ENCODE measurements around the gene USP9X. TPM values are rescaled to one million over a fixed set of nuclear protein-coding genes. Genes with fewer than 3 reads are reported as not detected.

Gene USP9X
- total and polyA plus RNA-seq, 2 experiments from 2014 or later = 23.8 to 114 TPM

DNA sequence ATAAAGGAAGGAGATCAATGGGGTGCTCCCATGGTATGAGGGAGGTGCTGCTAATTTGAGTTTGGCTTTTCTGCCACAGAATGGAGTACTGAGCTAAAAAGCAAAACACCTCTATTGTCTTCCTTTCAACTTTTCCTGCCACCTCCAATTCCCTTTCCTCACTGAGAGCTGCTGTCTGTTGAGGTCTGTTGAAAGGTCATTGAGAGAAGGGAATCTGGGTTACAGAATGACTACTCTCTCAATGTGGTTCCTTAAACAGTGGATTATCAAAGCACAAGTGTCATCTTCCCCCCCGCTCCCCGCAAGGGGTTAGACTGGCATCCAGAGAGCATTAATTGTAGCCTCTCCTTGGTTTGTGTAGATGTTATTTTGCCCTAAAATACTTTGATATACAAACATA, 10.7 kb downstream of the USP9X start:
- Histone ChIP-seq H4K20me1 (ENCODE audit: insufficient read depth, poor library complexity, severe bottlenecking) (peaks cover 99% of the 10 kb centered on the region), H3K4me1 (ENCODE audit: insufficient read depth) (peaks cover 6% of the 10 kb centered on the region), H3K4me2 (peak overlapping the region; percentile 38), H3K36me3 (replicated peaks; ENCODE audit: insufficient read depth, low read depth) (no peaks in the 10 kb centered on the region), H3K9me2 (replicated peaks; ENCODE audit: insufficient read depth) (no peaks in the 10 kb centered on the region), H3K79me2 (peaks cover 99% of the 10 kb centered on the region), H3K27ac (no peak overlapping the region), H3K9me3 (ENCODE audit: low read depth) (no peaks in the 10 kb centered on the region), H3K27me3 (no peaks in the 10 kb centered on the region), H2AFZ (no peak overlapping the region), H3K4me3 (no peak overlapping the region)
- DNase-seq (ENCODE audit: low spot score) = no peak
- TF ChIP-seq, protein P1, sequence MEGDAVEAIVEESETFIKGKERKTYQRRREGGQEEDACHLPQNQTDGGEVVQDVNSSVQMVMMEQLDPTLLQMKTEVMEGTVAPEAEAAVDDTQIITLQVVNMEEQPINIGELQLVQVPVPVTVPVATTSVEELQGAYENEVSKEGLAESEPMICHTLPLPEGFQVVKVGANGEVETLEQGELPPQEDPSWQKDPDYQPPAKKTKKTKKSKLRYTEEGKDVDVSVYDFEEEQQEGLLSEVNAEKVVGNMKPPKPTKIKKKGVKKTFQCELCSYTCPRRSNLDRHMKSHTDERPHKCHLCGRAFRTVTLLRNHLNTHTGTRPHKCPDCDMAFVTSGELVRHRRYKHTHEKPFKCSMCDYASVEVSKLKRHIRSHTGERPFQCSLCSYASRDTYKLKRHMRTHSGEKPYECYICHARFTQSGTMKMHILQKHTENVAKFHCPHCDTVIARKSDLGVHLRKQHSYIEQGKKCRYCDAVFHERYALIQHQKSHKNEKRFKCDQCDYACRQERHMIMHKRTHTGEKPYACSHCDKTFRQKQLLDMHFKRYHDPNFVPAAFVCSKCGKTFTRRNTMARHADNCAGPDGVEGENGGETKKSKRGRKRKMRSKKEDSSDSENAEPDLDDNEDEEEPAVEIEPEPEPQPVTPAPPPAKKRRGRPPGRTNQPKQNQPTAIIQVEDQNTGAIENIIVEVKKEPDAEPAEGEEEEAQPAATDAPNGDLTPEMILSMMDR (IDR thresholded peaks at IDR 0.05; ENCODE audit: poor library complexity) = no peak
- no peak for TF ChIP-seq EZH2 (IDR thresholded peaks at IDR 0.05; ENCODE audit: borderline replicate concordance)
- TF ChIP-seq EZH2phosphoT487 (IDR thresholded peaks at IDR 0.05; ENCODE audit: low read depth, severe bottlenecking, unreplicated experiment) = no peak
- 91% methylated on average over 2 of the region's 2 CpGs for WGBS (ENCODE audit: low lambda C conversion rate, missing lambda C conversion rate)

DNA sequence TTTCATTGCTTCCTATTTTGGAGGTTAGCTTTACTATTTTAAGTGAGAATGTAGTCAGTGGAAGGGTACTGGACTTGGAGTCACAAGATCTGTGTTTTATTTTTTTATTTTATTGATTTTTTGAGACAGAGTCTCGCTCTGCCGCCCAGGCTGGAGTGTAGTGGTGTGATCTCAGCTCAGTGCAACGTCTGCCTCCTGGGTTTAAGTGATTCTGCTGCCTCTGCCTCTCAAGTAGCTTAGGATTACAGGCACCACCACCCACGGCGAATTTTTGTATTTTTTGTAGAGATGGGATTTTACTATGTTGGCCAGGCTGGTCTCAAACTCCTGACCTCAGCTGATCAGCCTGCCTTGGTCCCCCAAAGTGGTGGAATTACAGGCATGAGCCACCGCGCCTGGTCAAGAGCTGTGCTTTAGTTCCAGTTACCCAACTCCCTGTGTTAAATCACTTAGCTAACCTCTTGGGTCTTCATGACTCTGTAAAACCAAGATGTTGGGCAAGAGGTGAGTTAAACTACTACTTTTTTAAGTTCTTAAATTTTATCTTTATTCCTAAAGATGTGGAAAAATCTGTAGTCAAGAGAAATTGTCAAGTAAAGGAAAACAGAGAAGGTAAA, 11.2 kb downstream of the USP9X start:
- Histone ChIP-seq H3K36me3 (replicated peaks; ENCODE audit: insufficient read depth, low read depth) (no peaks in the 10 kb centered on the region), H4K20me1 (ENCODE audit: insufficient read depth, poor library complexity, severe bottlenecking) (peaks cover 99% of the 10 kb centered on the region), H3K9me2 (replicated peaks; ENCODE audit: insufficient read depth) (no peaks in the 10 kb centered on the region), H3K4me1 (ENCODE audit: insufficient read depth) (peaks cover 6% of the 10 kb centered on the region), H3K79me2 (peaks cover 99% of the 10 kb centered on the region), H3K27me3 (no peaks in the 10 kb centered on the region), H3K4me2 (peak overlapping the region; percentile 38), H3K4me3 (no peak overlapping the region), H3K27ac (no peak overlapping the region), H3K9me3 (ENCODE audit: low read depth) (no peaks in the 10 kb centered on the region), H2AFZ (no peak overlapping the region)
- WGBS (ENCODE audit: low lambda C conversion rate, missing lambda C conversion rate) = 60% methylated on average over 7 of the region's 7 CpGs
- TF ChIP-seq EZH2phosphoT487 (IDR thresholded peaks at IDR 0.05; ENCODE audit: low read depth, severe bottlenecking, unreplicated experiment) (no peak), EZH2 (IDR thresholded peaks at IDR 0.05; ENCODE audit: borderline replicate concordance) (no peak)
- TF ChIP-seq, protein P1 (IDR thresholded peaks at IDR 0.05; ENCODE audit: poor library complexity) = no peak
- no peak for DNase-seq (ENCODE audit: low spot score)

DNA sequence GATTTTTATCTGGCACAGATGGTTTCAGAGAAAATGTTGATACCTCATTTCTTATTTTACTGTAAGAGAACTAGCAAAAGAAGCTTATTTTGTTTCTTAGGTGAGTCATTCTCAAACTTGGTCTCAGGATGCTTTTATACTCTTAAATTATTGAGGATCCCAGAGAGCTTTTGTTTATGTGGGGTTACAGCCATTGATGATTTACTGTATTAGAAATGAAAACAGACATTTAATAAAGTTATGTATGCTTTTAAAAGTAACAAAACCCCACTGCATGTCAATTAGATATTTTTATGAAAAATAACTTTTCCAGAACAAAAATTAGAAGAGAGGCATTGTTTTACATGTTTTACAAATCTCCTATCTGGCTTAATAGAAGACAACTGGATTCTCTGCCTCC, 12.1 kb downstream of the USP9X start:
- H2AFZ ChIP-seq = no peak overlapping the region
- H3K4me1 ChIP-seq (ENCODE audit: insufficient read depth) = peaks cover 4% of the 10 kb centered on the region
- H3K9me2 ChIP-seq (replicated peaks; ENCODE audit: insufficient read depth) = no peaks in the 10 kb centered on the region
- no peaks in the 10 kb centered on the region for H3K27me3 ChIP-seq
- no peak for DNase-seq (ENCODE audit: low spot score)
- H3K4me2 ChIP-seq = no peak overlapping the region
- peaks cover 98% of the 10 kb centered on the region for H4K20me1 ChIP-seq (ENCODE audit: insufficient read depth, poor library complexity, severe bottlenecking)
- H3K79me2 ChIP-seq = peaks cover 99% of the 10 kb centered on the region
- H3K27ac ChIP-seq = no peak overlapping the region
- no peaks in the 10 kb centered on the region for H3K36me3 ChIP-seq (replicated peaks; ENCODE audit: insufficient read depth, low read depth)
- TF ChIP-seq EZH2phosphoT487 (IDR thresholded peaks at IDR 0.05; ENCODE audit: low read depth, severe bottlenecking, unreplicated experiment) (no peak), EZH2 (IDR thresholded peaks at IDR 0.05; ENCODE audit: borderline replicate concordance) (no peak)
- TF ChIP-seq, protein P1 (IDR thresholded peaks at IDR 0.05; ENCODE audit: poor library complexity) = no peak
- no peaks in the 10 kb centered on the region for H3K9me3 ChIP-seq (ENCODE audit: low read depth)
- no peak overlapping the region for H3K4me3 ChIP-seq
